ENCODE results near the gene LAMTOR5.

GRCh38 chr1:110454328-110454727, 46.8 kb upstream of the LAMTOR5 start:
- TF ChIP-seq SRF (IDR thresholded peaks at IDR 0.05; ENCODE audit: low read depth, low read length): no peak
- TF ChIP-seq ZNF12 (CRISPR knock-in tag; IDR thresholded peaks at IDR 0.05): no peak
- TF ChIP-seq JUN (CRISPR knock-in tag; IDR thresholded peaks at IDR 0.05): no peak
- no peak for TF ChIP-seq CTCF (CRISPR knock-in tag; IDR thresholded peaks at IDR 0.05)
- no peak for TF ChIP-seq ZBTB33 (CRISPR knock-in tag; IDR thresholded peaks at IDR 0.05)
- no peak for TF ChIP-seq PBX2 (CRISPR knock-in tag; IDR thresholded peaks at IDR 0.05)
- TF ChIP-seq CREB1 (IDR thresholded peaks at IDR 0.05): no peak
- no peak for TF ChIP-seq CREB1 (CRISPR knock-in tag; IDR thresholded peaks at IDR 0.05)

Measured in HepG2 (cell line).